ENCODE results near the gene SH3RF2. TPM values are rescaled to one million over a fixed set of nuclear protein-coding genes. Genes with fewer than 3 reads are reported as not detected.
"Not testable (repeated sequence)": the region's sequence is repeated elsewhere in the genome, so short reads cannot be mapped to it uniquely, and the experiment has no call there.

The SH3RF2 gene, protein sequence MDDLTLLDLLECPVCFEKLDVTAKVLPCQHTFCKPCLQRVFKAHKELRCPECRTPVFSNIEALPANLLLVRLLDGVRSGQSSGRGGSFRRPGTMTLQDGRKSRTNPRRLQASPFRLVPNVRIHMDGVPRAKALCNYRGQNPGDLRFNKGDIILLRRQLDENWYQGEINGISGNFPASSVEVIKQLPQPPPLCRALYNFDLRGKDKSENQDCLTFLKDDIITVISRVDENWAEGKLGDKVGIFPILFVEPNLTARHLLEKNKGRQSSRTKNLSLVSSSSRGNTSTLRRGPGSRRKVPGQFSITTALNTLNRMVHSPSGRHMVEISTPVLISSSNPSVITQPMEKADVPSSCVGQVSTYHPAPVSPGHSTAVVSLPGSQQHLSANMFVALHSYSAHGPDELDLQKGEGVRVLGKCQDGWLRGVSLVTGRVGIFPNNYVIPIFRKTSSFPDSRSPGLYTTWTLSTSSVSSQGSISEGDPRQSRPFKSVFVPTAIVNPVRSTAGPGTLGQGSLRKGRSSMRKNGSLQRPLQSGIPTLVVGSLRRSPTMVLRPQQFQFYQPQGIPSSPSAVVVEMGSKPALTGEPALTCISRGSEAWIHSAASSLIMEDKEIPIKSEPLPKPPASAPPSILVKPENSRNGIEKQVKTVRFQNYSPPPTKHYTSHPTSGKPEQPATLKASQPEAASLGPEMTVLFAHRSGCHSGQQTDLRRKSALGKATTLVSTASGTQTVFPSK
- total RNA-seq (27.9 and 43.1 TPM in 2 replicates), polyA plus RNA-seq (38.3 and 59.3 TPM in 2 replicates)

DNA sequence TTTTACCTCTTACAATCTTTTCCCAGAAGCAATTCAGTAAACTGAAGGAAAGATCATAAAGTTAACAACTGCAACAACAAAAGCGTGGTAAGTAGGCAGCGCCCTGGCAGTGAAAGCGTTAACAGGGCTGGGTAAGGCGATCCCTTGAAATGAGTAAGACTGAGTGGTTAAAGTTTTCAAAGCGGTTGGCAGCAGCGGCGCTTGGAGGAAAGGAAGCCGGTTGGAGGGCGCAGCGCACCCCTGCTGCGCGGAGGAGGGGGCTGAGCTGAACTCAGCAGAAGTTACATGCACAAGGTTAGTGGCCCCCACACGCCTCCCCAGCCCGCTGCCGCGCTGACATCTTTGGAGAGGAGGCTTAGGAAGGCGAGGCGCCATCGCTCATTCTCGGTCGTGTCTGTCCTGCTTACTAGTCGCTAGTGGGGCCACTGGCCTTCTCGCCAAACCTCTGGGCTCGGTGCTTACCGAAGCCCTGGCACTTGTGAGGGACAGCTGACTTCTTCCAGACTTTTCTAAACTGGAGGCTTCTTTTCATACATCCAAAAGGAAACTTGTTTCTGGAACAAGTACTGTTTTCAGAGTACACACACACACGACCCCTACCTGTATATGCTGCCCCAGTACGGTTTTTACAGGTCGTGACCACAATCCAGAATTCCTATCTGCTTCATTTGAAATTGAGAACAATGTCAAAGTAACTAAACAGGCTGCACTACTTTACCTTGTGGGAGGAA lies at the start of gene SH3RF2:
Gene SH3RF2, plus strand, starts transcription at position 178 of the 731 bp plus-strand sequence. CDS start 1,351 bp downstream, outside the sequence.
- H3K36me3 ChIP-seq: no peaks in the 10 kb centered on the region
- DNase-seq (ENCODE audit: low read depth in 1 of 2, low spot score in 1 of 2): peak; percentile 69 to 91
- peak within 1 kb of the TSS; percentile 91 for H3K27ac ChIP-seq
- peak within 1 kb of the TSS; percentile 43 for H3K4me3 ChIP-seq
- TF ChIP-seq, protein P1, sequence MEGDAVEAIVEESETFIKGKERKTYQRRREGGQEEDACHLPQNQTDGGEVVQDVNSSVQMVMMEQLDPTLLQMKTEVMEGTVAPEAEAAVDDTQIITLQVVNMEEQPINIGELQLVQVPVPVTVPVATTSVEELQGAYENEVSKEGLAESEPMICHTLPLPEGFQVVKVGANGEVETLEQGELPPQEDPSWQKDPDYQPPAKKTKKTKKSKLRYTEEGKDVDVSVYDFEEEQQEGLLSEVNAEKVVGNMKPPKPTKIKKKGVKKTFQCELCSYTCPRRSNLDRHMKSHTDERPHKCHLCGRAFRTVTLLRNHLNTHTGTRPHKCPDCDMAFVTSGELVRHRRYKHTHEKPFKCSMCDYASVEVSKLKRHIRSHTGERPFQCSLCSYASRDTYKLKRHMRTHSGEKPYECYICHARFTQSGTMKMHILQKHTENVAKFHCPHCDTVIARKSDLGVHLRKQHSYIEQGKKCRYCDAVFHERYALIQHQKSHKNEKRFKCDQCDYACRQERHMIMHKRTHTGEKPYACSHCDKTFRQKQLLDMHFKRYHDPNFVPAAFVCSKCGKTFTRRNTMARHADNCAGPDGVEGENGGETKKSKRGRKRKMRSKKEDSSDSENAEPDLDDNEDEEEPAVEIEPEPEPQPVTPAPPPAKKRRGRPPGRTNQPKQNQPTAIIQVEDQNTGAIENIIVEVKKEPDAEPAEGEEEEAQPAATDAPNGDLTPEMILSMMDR (IDR thresholded peaks at IDR 0.05; ENCODE audit: low read depth, low read length): no peak
- H3K27me3 ChIP-seq: no peaks in the 10 kb centered on the region
- no peaks in the 10 kb centered on the region for H3K9me3 ChIP-seq (ENCODE audit: low read depth)
- peaks cover 38% of the 10 kb centered on the region for H3K4me1 ChIP-seq (ENCODE audit: low read depth)

DNA sequence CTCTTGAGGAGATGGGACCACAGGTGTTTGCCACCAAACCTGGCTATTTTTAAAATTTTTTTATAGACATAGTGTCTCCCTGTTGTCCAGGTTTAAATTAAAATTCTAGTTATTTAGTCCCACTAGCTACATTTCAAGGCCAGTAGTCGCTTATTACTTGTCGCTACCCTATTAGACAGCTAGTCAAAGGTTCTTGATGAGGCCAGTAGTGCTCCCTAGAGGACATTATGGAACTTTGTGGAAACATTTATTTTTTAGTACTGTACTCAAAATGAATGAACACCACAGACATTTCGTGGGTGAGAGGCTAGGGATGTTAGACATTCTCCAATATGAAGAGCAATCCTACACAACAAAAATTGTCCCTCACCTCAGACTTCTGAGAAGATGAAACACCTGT lies 49.2 kb upstream of the SH3RF2 start:
- no peak overlapping the region for H3K27ac ChIP-seq
- no peaks in the 10 kb centered on the region for H3K4me1 ChIP-seq (ENCODE audit: low read depth)
- no peaks in the 10 kb centered on the region for H3K9me3 ChIP-seq (ENCODE audit: low read depth)
- no peak for DNase-seq (ENCODE audit: low read depth in 1 of 2, low spot score in 1 of 2)
- H3K27me3 ChIP-seq: no peaks in the 10 kb centered on the region
- no peak overlapping the region for H3K4me3 ChIP-seq
- no peaks in the 10 kb centered on the region for H3K36me3 ChIP-seq
- TF ChIP-seq, protein P1 (IDR thresholded peaks at IDR 0.05; ENCODE audit: low read depth, low read length): no peak

DNA sequence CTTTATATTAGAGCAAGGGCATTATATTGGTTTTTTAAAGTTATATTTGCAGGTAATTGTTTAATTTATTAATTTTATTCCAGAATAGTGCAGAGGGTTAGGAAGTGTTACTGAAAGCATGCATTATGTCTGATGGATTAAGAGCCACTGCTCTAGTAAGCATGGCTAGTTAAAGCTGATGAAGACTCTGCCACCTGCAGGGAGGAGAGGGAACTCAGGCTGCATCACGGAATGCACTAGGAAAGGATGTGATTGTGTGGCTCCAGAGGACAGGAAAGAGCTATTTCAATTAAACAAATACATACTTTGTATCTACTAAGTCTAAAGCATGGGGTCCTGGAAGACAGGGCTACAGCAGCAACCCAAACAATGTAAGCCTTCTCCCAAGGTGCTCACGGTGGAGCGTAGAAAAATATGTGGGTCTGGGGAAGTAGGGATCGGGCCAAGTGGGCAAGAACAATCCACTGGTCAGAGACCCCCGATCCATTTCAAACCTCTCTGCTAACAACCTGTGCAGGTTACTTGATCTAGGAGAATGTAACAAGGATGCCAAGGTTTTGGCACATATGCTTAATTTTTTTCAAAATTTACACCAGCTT lies 48.3 kb upstream of the SH3RF2 start:
- H3K27me3 ChIP-seq: no peaks in the 10 kb centered on the region
- H3K4me3 ChIP-seq: no peak overlapping the region
- H3K4me1 ChIP-seq (ENCODE audit: low read depth): no peaks in the 10 kb centered on the region
- H3K27ac ChIP-seq: no peak overlapping the region
- H3K36me3 ChIP-seq: no peaks in the 10 kb centered on the region
- TF ChIP-seq, protein P1 (IDR thresholded peaks at IDR 0.05; ENCODE audit: low read depth, low read length): peak; percentile 93
- peak; percentile 63 to 75 for DNase-seq (ENCODE audit: low read depth in 1 of 2, low spot score in 1 of 2)
- H3K9me3 ChIP-seq (ENCODE audit: low read depth): no peaks in the 10 kb centered on the region

DNA sequence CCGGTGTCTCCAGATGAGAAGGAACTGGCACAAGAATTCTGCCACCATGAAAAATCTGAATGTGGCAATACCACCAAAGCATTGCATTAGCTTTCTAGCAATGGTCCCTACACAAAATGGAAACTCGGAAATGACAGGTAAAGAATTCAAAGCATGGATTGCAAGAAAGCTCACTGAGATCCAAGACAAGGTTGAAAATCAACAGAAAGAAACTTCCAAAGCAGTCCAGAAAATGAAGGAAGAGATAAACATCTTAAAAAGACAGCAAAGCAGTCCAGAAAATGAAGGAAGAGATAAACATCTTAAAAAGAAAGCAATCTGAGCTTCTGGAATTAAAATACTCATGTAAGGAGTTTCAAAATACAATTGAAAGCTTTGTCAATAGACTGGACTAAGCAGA lies 46.8 kb upstream of the SH3RF2 start:
- no peak overlapping the region for H3K4me3 ChIP-seq
- no peak overlapping the region for H3K27ac ChIP-seq
- H3K36me3 ChIP-seq: no peaks in the 10 kb centered on the region
- no peaks in the 10 kb centered on the region for H3K9me3 ChIP-seq (ENCODE audit: low read depth)
- no peak for DNase-seq (ENCODE audit: low read depth in 1 of 2, low spot score in 1 of 2)
- no peaks in the 10 kb centered on the region for H3K27me3 ChIP-seq
- TF ChIP-seq, protein P1 (IDR thresholded peaks at IDR 0.05; ENCODE audit: low read depth, low read length): no peak
- H3K4me1 ChIP-seq (ENCODE audit: low read depth): no peaks in the 10 kb centered on the region

DNA sequence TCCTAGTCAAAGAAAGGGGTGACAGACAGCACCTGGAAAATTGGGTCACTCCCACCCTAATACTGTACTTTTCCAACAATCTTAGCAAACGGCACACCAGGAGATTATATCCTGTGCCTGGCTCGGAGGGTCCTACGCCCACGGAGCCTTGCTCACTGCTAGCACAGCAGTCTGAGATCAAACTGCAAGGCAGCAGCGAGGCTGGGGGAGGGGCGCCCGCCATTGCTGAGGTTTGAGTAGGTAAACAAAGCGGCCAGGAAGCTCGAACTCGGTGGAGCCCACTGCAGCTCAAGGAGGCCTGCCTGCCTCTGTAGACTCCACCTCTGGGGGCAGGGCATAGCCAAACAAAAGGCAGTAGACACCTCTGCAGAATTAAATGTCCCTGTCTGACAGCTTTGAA lies 45.0 kb upstream of the SH3RF2 start:
- not testable (repeated sequence) for H3K4me1 ChIP-seq (ENCODE audit: low read depth); H3K4me3 ChIP-seq; H3K27me3 ChIP-seq; H3K36me3 ChIP-seq; DNase-seq (ENCODE audit: low read depth in 1 of 2, low spot score in 1 of 2); H3K27ac ChIP-seq; H3K9me3 ChIP-seq (ENCODE audit: low read depth)
